Measurements from ENCODE around the gene SPX. TPM values are rescaled to one million over a fixed set of nuclear protein-coding genes. Genes with fewer than 3 reads are reported as not detected.

The SPX gene
- total RNA-seq, 4 donors from 2014 or later = 18.0 to 48.2 (median 40.4) TPM

GRCh38 chr12:21580748-21581516, 54.8 kb downstream of the SPX start:
- TF ChIP-seq CTCF (IDR thresholded peaks at IDR 0.05) = no peak
- TF ChIP-seq POLR2A (IDR thresholded peaks at IDR 0.05) = no peak
- Histone ChIP-seq H3K27me3 (no peaks in the 10 kb centered on the region), H3K27ac (no peak overlapping the region), H3K9me3 (no peaks in the 10 kb centered on the region), H3K4me3 (replicated peaks in 1 of 3) (no peak overlapping the region), H3K36me3 (no peaks in the 10 kb centered on the region), H3K4me1 (no peaks in the 10 kb centered on the region)
- intact Hi-C loops (cut with DNase I) = no loop called here
- 88 to 91% methylated on average over 4 of the region's 4 CpGs for WGBS, 2 donors
- DNase-seq = no peak

Other genes with a start within 250 kb of the SPX start
- 1 to 10 TPM in 1 of 4 donors, under 1 TPM in 2, not detected in 1; 0.22 to 1.0 (median 0.54) TPM for gene SLCO1A2, start 191.4 kb upstream of the SPX start, total RNA-seq
- gene IAPP, start 153.4 kb upstream of the SPX start, total RNA-seq = not detected
- 10 to 100 TPM; 26.2 to 43.3 (median 28.4) TPM for gene PYROXD1, start 88.6 kb upstream of the SPX start, total RNA-seq
- gene RECQL, start 24.7 kb upstream of the SPX start, total RNA-seq = 10 to 100 TPM; 26.8 to 71.2 (median 46.4) TPM
- 100 to 1,000 TPM in 1 of 4 donors, 10 to 100 TPM in 3; 22.5 to 108 (median 40.1) TPM for gene GOLT1B, start 24.5 kb upstream of the SPX start, total RNA-seq
- gene GYS2, start 78.6 kb downstream of the SPX start, total RNA-seq = not detected
- 100 to 1,000 TPM; 338 to 531 (median 407) TPM for gene LDHB, start 131.5 kb downstream of the SPX start, total RNA-seq
- gene KCNJ8, start 248.4 kb downstream of the SPX start, total RNA-seq = 10 to 100 TPM; 11.6 to 24.1 (median 17.7) TPM